NCI-H1930 (cell line): ENCODE measurements around the gene CYLD.

Source experiments
- DNase-seq, 2 experiments: peaks; one replicate each; lab custom pipeline; 2025; lab: John Stamatoyannopoulos, UW

CYLD gene

DNA sequence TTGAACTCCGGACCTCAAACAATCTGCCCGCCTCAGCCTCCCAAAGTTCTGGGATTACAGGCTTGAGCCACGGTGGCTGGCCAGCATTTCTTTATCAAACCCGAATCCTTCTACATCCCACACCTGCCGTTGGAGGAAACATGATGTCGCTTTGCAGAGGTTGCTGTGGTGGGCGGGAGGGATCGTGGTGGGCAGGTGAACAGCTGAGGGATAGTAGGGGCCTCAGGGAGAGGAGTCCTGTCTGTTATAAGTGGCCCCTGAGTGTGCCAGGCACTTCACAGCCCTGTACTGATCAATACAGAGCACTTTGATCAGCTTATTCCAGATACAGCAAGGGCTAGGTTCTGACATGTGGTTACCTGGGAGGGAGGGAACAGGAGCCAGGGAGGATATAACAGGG, 76.5 kb downstream of the CYLD start:
- DNase-seq = no peak

- no peak for DNase-seq
Observed at GRCh38 chr16:50819706-50820105, 77.8 kb downstream of the CYLD start.

DNA sequence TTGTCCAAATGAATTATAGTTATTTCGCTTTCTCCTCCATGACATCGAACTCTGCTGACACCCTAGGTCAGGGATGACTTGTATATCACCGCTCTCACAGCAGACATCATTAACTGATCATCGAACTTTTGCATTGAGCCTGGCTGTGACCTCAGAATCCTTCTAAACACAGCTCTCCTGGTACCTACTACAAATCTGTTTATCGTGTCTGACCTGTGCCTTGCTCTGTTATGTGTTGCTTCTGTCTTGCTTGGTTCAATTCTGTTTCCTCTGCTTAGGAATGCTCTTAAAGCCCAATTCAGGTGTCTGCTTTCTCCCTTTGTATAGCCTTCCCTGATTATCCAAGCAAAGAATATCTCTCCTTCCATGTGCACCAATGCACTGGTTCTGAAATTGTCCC, 78.3 kb downstream of the CYLD start:
- no peak for DNase-seq

DNA sequence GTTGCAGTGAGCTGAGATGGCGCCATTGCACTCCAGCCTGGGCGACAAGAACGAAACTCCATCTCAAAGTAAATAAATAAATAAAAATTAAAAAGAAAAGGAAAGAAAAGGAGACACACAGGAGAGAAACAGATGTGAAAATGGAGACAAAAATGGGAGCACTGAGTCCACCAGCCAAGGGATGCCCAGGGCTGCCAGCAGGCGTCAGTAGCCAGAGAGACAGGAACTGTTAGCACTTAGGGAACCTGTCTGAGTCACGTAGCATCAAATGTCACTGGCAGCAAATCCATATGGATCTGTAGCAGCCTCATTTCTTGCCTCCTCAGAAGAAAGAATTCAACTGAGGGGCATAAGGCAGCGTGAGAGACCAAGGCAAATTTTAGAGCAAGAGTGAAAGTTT, 79.7 kb downstream of the CYLD start:
- no peak for DNase-seq

GRCh38 chr16:50822671-50823070, 80.8 kb downstream of the CYLD start:
- no peak for DNase-seq

GRCh38 chr16:50826797-50827316, 85.0 kb downstream of the CYLD start:
- no peak for DNase-seq

DNA sequence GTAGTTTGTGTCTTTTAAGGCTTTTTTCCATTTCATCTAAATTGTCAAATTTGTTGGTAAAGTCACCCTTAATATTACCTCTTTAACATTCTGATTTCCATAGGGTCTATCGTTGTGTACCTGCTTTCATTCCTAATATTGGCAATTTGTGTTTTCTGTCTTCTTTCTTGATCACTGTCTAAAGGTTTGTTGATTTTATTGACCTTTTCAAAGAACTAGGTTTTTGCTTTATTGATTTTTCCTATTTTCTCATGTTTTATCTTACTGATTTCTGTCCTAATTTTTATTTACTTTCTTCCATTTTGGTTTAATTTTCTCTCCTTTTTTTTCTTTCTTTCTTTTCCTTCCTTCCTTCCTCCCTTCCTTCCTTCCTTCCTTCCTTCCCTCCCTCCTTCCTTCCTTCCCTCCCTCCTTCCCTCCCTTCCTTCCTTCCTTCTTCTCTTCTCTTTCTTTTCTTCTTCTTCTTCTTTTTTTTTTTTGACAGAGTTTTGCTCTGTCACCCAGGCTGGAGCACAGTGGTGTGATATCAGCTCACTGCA, 86.3 kb downstream of the CYLD start:
- no peak for DNase-seq

- no peak for DNase-seq
Observed at GRCh38 chr16:50830698-50831097, 88.8 kb downstream of the CYLD start.

GRCh38 chr16:50831751-50832150, 89.9 kb downstream of the CYLD start:
- DNase-seq = no peak

DNA sequence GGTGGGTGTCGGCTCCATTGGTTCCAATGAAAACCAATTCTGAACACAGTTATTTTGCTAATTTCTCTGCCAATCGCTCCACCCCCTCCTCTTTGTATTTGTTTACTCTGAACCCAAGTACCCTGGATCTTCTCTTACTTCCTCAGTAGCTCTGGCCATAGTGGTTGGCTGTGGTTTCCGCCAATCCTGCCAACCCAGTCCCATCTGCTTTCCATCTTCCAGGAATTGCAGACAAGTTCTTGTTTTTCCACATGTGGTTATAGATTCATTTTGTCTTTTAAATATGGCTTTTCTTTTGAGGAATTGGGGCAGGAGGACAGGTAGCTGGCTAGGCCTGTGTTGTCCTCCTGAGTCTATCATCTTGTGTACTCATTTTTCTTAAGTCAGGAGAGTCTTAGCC, 92.0 kb downstream of the CYLD start:
- DNase-seq = no peak

DNA sequence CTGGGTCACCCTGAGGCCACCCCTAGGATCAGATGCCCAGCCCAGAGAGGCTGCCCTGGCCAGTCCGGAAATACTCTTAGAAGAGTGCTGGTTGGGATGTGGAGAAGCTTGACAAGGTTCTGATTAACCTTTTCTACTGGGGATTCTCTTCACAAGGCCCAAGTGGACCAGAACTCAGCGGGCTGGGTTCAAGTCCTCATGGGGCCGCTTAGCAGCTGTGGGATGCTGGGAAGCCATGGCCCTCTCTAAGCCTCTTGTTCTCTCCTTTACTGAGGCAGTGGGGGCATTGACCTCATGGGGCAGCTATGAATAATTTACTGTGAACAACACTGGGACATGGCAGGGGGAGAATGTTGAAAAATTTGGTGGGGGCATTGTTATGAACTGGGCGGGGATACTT, 92.8 kb downstream of the CYLD start:
- no peak for DNase-seq

DNA sequence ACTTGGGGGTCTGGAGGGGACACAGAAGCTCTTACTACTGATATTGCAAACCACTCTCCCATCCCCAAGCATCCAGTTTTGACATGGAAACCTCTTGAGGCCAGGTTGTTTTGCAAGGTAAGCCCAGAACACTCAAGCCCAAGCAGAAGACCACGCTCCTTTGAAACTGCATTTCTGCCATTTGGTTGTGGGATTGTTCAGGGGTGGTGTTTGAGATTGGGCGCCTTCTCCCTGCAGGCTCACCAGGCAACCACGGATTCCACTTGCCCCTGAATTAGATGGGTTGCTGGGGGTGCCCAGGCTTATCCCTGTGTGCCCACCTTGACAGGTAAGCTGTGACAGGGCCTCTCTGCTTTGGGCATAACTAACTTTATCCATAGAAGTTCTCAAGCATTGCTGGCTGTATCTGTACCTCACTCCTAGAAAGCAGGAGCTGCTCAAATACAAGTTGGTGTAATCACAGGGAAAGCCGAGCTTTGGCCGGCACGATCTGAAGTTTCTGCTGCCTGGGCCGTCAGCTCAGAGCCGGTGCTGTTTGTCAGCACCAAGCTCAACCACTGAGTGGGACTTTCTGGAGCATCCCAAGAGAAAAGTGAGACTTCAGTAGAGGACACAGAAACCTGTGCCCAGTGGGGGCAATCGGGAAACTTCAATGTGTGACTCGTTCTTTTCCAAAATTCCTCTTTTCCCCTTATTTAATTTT, 93.6 kb downstream of the CYLD start:
- no peak for DNase-seq

DNA sequence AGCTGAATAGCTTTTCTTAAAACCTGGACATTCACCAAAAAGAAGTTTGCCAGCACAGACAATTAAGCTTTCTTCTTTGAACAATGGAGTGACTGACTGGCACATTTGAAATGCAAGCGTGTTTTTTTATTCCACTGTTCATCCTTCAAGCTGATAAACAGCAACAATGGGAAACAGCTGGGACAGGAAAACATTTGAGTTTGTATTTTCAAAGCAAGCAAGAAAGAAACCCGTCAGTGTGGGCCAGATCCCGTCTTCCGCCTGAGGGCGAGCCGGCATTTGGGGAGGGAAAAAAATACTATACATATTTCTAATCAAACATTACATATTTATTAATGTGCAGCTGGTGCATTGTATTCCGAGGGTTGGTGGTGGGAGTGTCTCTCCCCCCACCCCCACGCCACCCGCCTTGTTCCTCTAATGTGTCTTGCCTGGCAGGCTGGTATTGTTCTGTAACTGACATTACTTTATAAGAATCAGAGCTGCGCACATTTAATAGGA, 94.3 kb downstream of the CYLD start:
- DNase-seq = no peak

DNA sequence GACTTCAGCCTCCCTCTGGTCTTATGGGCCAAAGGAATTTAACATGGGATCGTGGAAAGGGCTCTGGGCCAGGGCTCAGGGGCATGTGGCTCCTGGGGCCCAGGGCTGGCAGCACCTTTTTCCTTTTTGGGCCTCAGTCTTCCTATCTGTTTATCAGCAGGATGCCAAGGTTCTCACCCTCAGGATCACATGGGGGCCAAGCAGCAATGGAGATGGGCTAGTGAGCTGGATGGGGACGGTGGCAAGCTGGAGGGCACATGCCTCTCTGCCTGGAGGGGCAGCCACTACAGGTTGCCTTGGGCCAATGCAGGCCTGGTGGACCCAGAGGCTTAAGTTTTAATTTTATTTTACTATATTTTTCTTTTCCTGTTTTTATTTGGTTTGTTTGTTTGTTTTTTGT, 95.4 kb downstream of the CYLD start:
- no peak for DNase-seq

GRCh38 chr16:50838165-50838564, 96.3 kb downstream of the CYLD start:
- no peak for DNase-seq

DNA sequence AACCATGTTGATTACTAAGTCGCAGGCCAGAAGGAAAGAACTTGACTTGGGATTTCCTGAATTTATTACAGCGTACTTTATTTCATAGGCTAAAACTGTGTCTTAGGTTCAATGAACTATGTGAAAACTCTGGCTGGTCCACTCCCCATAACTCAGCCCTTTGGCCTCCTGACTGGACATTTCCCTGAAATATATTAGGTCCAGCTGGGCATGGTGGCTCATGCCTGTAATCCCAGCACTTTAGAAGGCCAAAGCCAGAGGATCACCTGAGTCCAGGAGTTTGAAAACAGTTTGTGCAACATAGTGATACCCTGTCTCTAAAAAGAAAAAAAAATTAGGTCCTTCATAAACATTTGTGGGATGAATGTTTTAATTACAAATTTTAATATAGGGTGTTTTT, 97.0 kb downstream of the CYLD start:
- no peak for DNase-seq

DNA sequence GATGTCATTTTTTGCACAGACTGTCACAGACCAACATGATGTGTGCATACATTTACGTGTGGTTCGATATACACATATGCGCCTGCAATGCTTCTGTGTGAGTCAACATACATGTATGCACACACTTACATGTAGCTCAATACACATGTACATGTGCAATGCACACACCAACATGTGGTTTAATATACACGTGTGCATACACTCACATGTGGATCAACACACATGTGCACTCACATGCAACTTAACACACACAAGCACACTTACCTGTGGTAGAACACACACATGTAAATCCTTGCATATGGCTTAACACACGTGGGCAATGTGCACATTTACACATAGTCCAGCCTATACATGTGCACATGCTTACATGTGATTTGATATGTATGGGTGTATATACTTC, 97.5 kb downstream of the CYLD start:
- no peak for DNase-seq

DNA sequence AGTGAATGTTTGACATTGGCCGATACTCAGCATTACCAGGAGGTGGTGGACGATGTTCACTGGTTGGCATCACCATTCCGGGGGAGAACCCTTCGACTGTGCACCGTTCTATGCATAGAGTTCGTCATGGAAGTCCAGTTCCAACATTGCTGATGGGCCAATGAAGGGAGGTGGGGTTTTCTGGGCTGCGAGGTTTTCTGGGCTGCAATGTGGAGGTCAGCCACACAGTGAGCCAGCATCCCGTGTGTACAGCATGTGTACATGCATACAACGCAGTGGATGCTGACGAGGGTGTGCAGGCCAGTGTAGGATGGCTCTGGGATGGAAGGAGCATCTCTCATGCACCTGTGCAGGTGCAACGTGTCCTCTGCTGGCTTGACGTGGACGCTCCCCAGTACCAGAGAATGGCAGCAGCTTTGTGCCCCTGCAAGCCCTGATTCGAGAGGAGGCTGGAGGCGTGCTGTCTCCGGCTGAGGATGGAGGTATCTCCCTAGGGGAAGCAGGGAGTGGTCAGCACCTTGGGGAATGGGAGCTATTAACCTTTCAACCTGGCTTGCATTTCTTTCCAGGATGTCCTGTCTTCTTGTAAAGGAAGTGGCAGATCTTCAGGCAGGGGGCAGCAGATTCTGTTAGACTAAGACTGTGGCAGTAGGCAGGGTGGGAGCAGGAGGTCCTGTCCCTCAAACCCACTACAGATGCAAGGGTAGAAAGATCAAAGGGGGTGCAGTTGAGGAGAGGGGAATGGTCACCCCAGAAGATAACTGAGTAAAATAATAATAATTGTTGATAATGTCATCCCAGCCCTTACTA, 98.2 kb downstream of the CYLD start:
- DNase-seq = no peak

DNA sequence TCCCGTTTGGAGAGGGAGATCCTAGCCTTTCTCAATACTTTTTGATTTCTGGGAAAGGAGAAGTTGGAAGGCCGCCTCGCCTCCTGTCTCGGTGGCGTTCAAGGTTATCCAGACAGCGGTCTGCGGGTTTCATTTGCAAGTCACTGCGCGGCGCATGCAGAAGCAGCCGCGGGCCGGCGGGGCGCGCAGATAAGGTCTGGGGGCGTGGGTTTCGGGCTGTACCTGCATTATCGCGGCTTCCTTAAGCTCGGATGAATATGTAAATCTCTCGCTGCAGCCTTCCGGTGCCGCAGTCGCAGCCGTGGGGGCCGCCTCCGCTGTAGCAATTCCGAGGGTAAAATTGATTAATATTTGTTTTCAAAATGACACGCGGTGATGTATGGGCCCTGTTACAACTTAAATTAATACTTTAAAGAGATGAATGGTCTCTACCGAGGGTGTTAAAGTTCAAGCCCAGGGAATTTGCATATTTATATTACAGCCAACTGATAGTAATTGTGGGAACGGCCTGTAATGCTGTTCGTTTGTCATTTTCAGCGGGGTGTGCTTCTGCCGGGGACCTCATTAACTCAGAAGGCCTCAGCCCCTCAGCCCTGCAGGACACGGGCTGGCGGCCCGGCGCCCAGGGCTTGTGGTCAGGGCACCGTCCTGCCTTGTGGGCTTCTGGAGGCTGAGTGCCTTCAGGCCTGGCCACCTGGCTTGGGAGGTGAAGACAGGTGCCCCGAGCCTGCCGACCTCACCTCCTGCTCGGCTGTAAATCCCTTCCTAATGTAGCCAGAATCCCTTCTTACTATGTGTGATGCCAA, 99.4 kb downstream of the CYLD start:
- DNase-seq = no peak

- no peak for DNase-seq
Observed at GRCh38 chr16:50842013-50842505, 100.2 kb downstream of the CYLD start.

DNA sequence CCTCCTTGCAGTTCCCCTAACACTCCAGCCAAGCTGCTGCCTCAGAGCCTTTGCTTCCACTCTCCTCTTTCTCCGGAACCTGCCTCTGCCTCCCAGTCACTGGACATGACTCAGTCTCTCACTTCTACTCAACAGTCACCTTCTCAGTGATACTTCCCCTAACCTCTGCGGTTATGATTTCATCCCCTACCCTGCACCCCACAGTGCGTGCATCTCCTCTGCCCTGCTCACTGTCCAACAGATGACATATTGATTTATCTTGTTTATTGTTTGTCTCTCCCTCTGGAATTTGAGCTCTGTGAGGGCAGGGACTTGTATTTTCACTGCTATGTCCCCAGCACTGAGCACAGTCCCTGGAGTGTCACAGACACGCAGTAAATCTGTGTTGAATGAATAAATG, 100.7 kb downstream of the CYLD start:
- DNase-seq = no peak

DNA sequence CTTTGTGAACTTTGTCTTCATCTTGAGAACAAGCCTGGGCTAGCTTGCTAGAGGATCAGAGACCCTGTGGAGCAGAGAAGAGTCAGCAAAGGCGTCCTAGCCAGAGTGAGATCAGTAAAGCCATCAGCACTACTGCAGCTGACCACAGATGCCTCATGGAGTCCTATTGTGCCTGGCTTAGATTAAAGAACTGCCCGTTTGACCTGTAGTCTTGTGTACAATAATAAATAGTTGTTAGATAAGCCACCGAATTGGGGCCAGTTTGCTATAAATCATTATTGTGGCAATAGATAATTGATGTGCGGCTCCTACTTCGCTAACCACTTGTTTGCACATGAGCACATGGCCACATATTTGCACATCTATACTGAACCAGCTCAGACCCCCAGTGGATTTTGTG, 103.0 kb downstream of the CYLD start:
- no peak for DNase-seq
